ENCODE measurements around the gene SERPINA3. TPM values are rescaled to one million over a fixed set of nuclear protein-coding genes. Genes with fewer than 3 reads are reported as not detected.

Gene SERPINA3
- total and polyA plus RNA-seq, 2 of the 8 experiments (the other 6 are each of a cell fraction or from before 2014, with no cell fraction given) = not detected

GRCh38 chr14:94656043-94656442, 43.9 kb downstream of the SERPINA3 start:
- DNase-seq (ENCODE audit: low read depth in 1 of 2, low spot score in 2 of 2) (no peak), FAIRE-seq (no peak)
- H3K9me3 ChIP-seq (ENCODE audit: insufficient read depth in 2 of 2, low read depth in 1 of 2, low read length in 1 of 2) = no peaks in the 10 kb centered on the region; a peak in 1 of 4 replicates
- no peak overlapping the region for H3K9ac ChIP-seq (replicated peaks in 1 of 4; ENCODE audit: extremely low read depth in 1 of 4, low read depth in 3 of 4, low read length in 3 of 4)
- H3K23me2 ChIP-seq (ENCODE audit: low read depth, low read length) = peaks cover 1% of the 10 kb centered on the region; the same call in 1 of the 2 replicates
- H2AK5ac ChIP-seq (ENCODE audit: low read depth, low read length) = no peak overlapping the region
- no peak overlapping the region for H3K56ac ChIP-seq (replicated peaks; ENCODE audit: insufficient read length, low read depth, low read length)
- no peak overlapping the region for H2AFZ ChIP-seq (ENCODE audit: low read length)
- no peak overlapping the region for H2BK12ac ChIP-seq (ENCODE audit: low read depth, low read length)
- H4K20me1 ChIP-seq (replicated peaks in 1 of 2; ENCODE audit: control insufficient read depth in 1 of 2, insufficient read depth in 2 of 2, low read length in 2 of 2) = peaks cover 0 to 1% of the 10 kb centered on the region in 2 experiments
- no peak overlapping the region for H2BK15ac ChIP-seq (ENCODE audit: low read length)
- ChIA-PET CTCF (ENCODE audit: partially characterized antibody) (interaction anchor here (1.0 kb wide), 1 partner anchor 17 kb away, joined by 4 read pairs; no protein-coding TSS in a partner anchor), POLR2A (ENCODE audit: partially characterized antibody) (no interaction called here)
- no peak for TF ChIP-seq SIRT6 (IDR thresholded peaks at IDR 0.05; ENCODE audit: low read length)
- TF ChIP-seq BACH1 (IDR thresholded peaks at IDR 0.05; ENCODE audit: low read length) = no peak
- no peak for TF ChIP-seq KDM5A (IDR thresholded peaks at IDR 0.05; ENCODE audit: low read length)
- no peak for TF ChIP-seq CTBP2 (IDR thresholded peaks at IDR 0.05; ENCODE audit: borderline replicate concordance, insufficient read depth, insufficient read length, low read length)
- TF ChIP-seq TCF12 (IDR thresholded peaks at IDR 0.05; ENCODE audit: low read depth, low read length) = no peak
- TF ChIP-seq POU5F1 (IDR thresholded peaks at IDR 0.05; ENCODE audit: low read depth, low read length) = no peak
- TF ChIP-seq TBP (IDR thresholded peaks at IDR 0.05; ENCODE audit: low read depth, low read length) = no peak
- TF ChIP-seq JUND (IDR thresholded peaks at IDR 0.05; ENCODE audit: low read length) = no peak
- TF ChIP-seq POLR2A (IDR thresholded peaks at IDR 0.05; ENCODE audit: control extremely low read depth in 1 of 2, low read depth in 2 of 2, low read length in 2 of 2) = no peak
- TF ChIP-seq SAP30 (IDR thresholded peaks at IDR 0.05; ENCODE audit: insufficient read depth, insufficient replicate concordance, low read length) = no peak
- no peak for TF ChIP-seq SP2 (IDR thresholded peaks at IDR 0.05; ENCODE audit: low read length)
- TF ChIP-seq ATF2 (IDR thresholded peaks at IDR 0.05; ENCODE audit: low read length) = no peak
- no peak for TF ChIP-seq POLR2AphosphoS5 (IDR thresholded peaks at IDR 0.05; ENCODE audit: low read depth, low read length)
- no peaks in the 10 kb centered on the region for H3K27me3 ChIP-seq (replicated peaks in 1 of 4; ENCODE audit: control insufficient read depth in 3 of 4, extremely low read depth in 1 of 4, insufficient read depth in 3 of 4, low read length in 3 of 4)
- H3K79me2 ChIP-seq (ENCODE audit: control insufficient read depth in 1 of 2, insufficient read depth in 2 of 2, low read length in 2 of 2) = no peaks in the 10 kb centered on the region; a peak in 1 of 4 replicates
- H3K36me3 ChIP-seq (ENCODE audit: control insufficient read depth in 2 of 4, insufficient read depth in 4 of 4, low read length in 3 of 4) = no peaks in the 10 kb centered on the region
- H3K4me2 ChIP-seq (ENCODE audit: insufficient read depth in 1 of 2, low read depth in 2 of 2, low read length in 2 of 2) = no peak overlapping the region
- no peak overlapping the region for H3K4me3 ChIP-seq (ENCODE audit: extremely low read depth in 1 of 4, insufficient read depth in 2 of 4, low read depth in 3 of 4, low read length in 4 of 4)
- H3K4ac ChIP-seq (replicated peaks; ENCODE audit: insufficient read length, low read depth, low read length) = no peak overlapping the region
- no peaks in the 10 kb centered on the region for H3K4me1 ChIP-seq (replicated peaks in 1 of 4; ENCODE audit: control insufficient read depth in 3 of 4, insufficient read depth in 4 of 4, low read length in 3 of 4)
- no peak overlapping the region for H3K23ac ChIP-seq (ENCODE audit: insufficient read length)
- H3K79me1 ChIP-seq (ENCODE audit: low read depth, low read length) = no peaks in the 10 kb centered on the region
- no peak overlapping the region for H3K27ac ChIP-seq (ENCODE audit: low read depth, low read length)
- no peak overlapping the region for H4K91ac ChIP-seq (replicated peaks; ENCODE audit: insufficient read length, low read length)
- no peak overlapping the region for H3K14ac ChIP-seq (ENCODE audit: insufficient read length)
- H3K18ac ChIP-seq (ENCODE audit: extremely low read depth, low read length) = no peak overlapping the region
- no peak overlapping the region for H4K5ac ChIP-seq (ENCODE audit: insufficient read length, low read depth, low read length)
- H2BK120ac ChIP-seq (replicated peaks; ENCODE audit: low read depth, low read length) = no peak overlapping the region
- no peak overlapping the region for H2BK5ac ChIP-seq (ENCODE audit: low read depth, low read length)
- no peak overlapping the region for H2BK20ac ChIP-seq (ENCODE audit: low read length)
- H4K8ac ChIP-seq (ENCODE audit: extremely low read depth, insufficient read depth, low read length) = no peak overlapping the region
- WGBS, 2 experiments (ENCODE audit: extremely low coverage in 1 of 2, insufficient coverage in 1 of 2, insufficient read length in 1 of 2, insufficient replicate concordance in 2 of 2, low coverage in 1 of 2, low lambda C conversion rate in 2 of 2, missing lambda C conversion rate in 1 of 2) = 94% methylated on average over 4 of the region's 4 CpGs; no CpG with 5 or more reads in 1 of the 2 experiments
